ACC112 (cell line): ENCODE data around the gene RENBP.

Experiments used
- H2AFZ ChIP-seq: fragments of 200-600 bp; sonication (generic); one replicate; pipeline ENCODE4 v1.6.0; 2017; ENCODE audit warnings: antibody characterized with exemption, low read length; ENCODE audit not compliant: unreplicated experiment
- H3K27ac ChIP-seq: fragments of 200-600 bp; sonication (generic); 2 replicates; pipeline ENCODE4 v1.5.1; 2014; ENCODE audit warnings: low read depth, mild to moderate bottlenecking, antibody characterized with exemption, low read length, moderate library complexity
- H3K27me3 ChIP-seq: fragments of 200-600 bp; sonication (generic); 2 replicates; pipeline ENCODE4 v1.6.1; 2014; ENCODE audit warnings: mild to moderate bottlenecking, antibody characterized with exemption, low read length, moderate library complexity, mixed read lengths; ENCODE audit not compliant: insufficient read depth
- H3K36me3 ChIP-seq: fragments of 200-600 bp; sonication (generic); 2 replicates; pipeline ENCODE4 v1.6.1; 2016; ENCODE audit warnings: mild to moderate bottlenecking, antibody characterized with exemption, low read length, moderate library complexity, mixed read lengths; ENCODE audit not compliant: insufficient read depth
- H3K4me1 ChIP-seq: fragments of 200-600 bp; sonication (generic); one replicate; pipeline ENCODE4 v1.6.1; 2016; ENCODE audit warnings: low read length, mixed read lengths; ENCODE audit not compliant: insufficient read depth, unreplicated experiment, control insufficient read depth
- H3K4me3 ChIP-seq: fragments of 200-600 bp; sonication (generic); 2 replicates; pipeline ENCODE4 v1.5.1; 2014; ENCODE audit warnings: mild to moderate bottlenecking, low read depth, low read length
- H3K79me2 ChIP-seq: fragments of 200-600 bp; sonication (generic); one replicate; pipeline ENCODE4 v1.6.0; 2016; ENCODE audit warnings: low read length; ENCODE audit not compliant: control insufficient read depth, unreplicated experiment, insufficient read depth

RENBP gene

GRCh38 chrX:153941336-153942252 lies 2.8 kb downstream of the RENBP start:
- Histone ChIP-seq H3K4me1 (peaks cover 2% of the 10 kb centered on the region), H3K4me3 (no peak overlapping the region), H3K27me3 (no peaks in the 10 kb centered on the region), H3K79me2 (no peaks in the 10 kb centered on the region), H3K36me3 (no peaks in the 10 kb centered on the region), H2AFZ (no peak overlapping the region), H3K27ac (no peak overlapping the region)

GRCh38 chrX:153939573-153939972 lies 4.9 kb downstream of the RENBP start:
- no peak overlapping the region for H3K4me3 ChIP-seq
- peaks cover 2% of the 10 kb centered on the region for H3K4me1 ChIP-seq
- no peak overlapping the region for H2AFZ ChIP-seq
- peaks cover 2% of the 10 kb centered on the region for H3K79me2 ChIP-seq
- no peak overlapping the region for H3K27ac ChIP-seq
- no peaks in the 10 kb centered on the region for H3K36me3 ChIP-seq
- H3K27me3 ChIP-seq: no peaks in the 10 kb centered on the region

- H3K79me2 ChIP-seq: peaks cover 11% of the 10 kb centered on the region
- no peak overlapping the region for H2AFZ ChIP-seq
- no peak overlapping the region for H3K27ac ChIP-seq
- no peaks in the 10 kb centered on the region for H3K4me1 ChIP-seq
- H3K36me3 ChIP-seq: no peaks in the 10 kb centered on the region
- H3K27me3 ChIP-seq: no peaks in the 10 kb centered on the region
- H3K4me3 ChIP-seq: no peak overlapping the region
These were observed 6.1 kb downstream of the RENBP start for GRCh38 chrX:153938226-153938786.

GRCh38 chrX:153937056-153937455 lies 7.4 kb downstream of the RENBP start:
- Histone ChIP-seq H3K4me1 (peaks cover 3% of the 10 kb centered on the region), H3K27ac (no peak overlapping the region), H2AFZ (no peak overlapping the region), H3K79me2 (peaks cover 16% of the 10 kb centered on the region), H3K4me3 (no peak overlapping the region), H3K27me3 (no peaks in the 10 kb centered on the region), H3K36me3 (no peaks in the 10 kb centered on the region)

- Histone ChIP-seq H3K36me3 (no peaks in the 10 kb centered on the region), H3K4me1 (peaks cover 3% of the 10 kb centered on the region), H2AFZ (no peak overlapping the region), H3K27ac (no peak overlapping the region), H3K4me3 (peak overlapping the region; percentile 59), H3K79me2 (peaks cover 16% of the 10 kb centered on the region), H3K27me3 (no peaks in the 10 kb centered on the region)
These were observed 9.1 kb downstream of the RENBP start for GRCh38 chrX:153935326-153935851.

- Histone ChIP-seq H3K4me1 (peaks cover 3% of the 10 kb centered on the region), H3K27ac (peak within 1 kb of the TSS; percentile 19; the same call in 1 of the 2 replicates), H2AFZ (no peak within 1 kb of the TSS)
These were observed 9.6 kb downstream of the RENBP start, which contains the start of gene NAA10 for GRCh38 chrX:153934762-153935325. Gene NAA10, minus strand, starts transcription at chrX:153935037. Its CDS starts 133 bp downstream, at chrX:153934904.

GRCh38 chrX:153934148-153934761 lies 10.2 kb downstream of the RENBP start:
- no peaks in the 10 kb centered on the region for H3K27me3 ChIP-seq
- H3K36me3 ChIP-seq: no peaks in the 10 kb centered on the region
- H3K27ac ChIP-seq: peak overlapping the region; percentile 19; the same call in 1 of the 2 replicates
- peak overlapping the region; percentile 90 for H3K4me3 ChIP-seq
- no peak overlapping the region for H2AFZ ChIP-seq
- H3K79me2 ChIP-seq: peaks cover 16% of the 10 kb centered on the region
- H3K4me1 ChIP-seq: peaks cover 3% of the 10 kb centered on the region

More at GRCh38 chrX:153934762-153935325, 9.6 kb downstream of the RENBP start, which contains the start of gene NAA10:
- peaks cover 16% of the 10 kb centered on the region for H3K79me2 ChIP-seq
- H3K4me3 ChIP-seq: peak within 1 kb of the TSS; percentile 90
- H3K27me3 ChIP-seq: no peaks in the 10 kb centered on the region
- H3K36me3 ChIP-seq: no peaks in the 10 kb centered on the region

- Histone ChIP-seq H3K4me3 (peak overlapping the region; percentile 90), H3K27me3 (no peaks in the 10 kb centered on the region), H3K79me2 (peaks cover 16% of the 10 kb centered on the region), H3K4me1 (peaks cover 3% of the 10 kb centered on the region), H3K36me3 (no peaks in the 10 kb centered on the region), H3K27ac (peak overlapping the region; percentile 19; the same call in 1 of the 2 replicates), H2AFZ (no peak overlapping the region)
These were observed 10.7 kb downstream of the RENBP start for GRCh38 chrX:153933748-153934147.

GRCh38 chrX:153932220-153932915 lies 12.1 kb downstream of the RENBP start:
- H3K27ac ChIP-seq: no peak overlapping the region
- H3K79me2 ChIP-seq: peaks cover 16% of the 10 kb centered on the region
- H3K36me3 ChIP-seq: no peaks in the 10 kb centered on the region
- no peaks in the 10 kb centered on the region for H3K27me3 ChIP-seq
- H2AFZ ChIP-seq: no peak overlapping the region
- H3K4me1 ChIP-seq: peaks cover 3% of the 10 kb centered on the region
- no peak overlapping the region for H3K4me3 ChIP-seq

GRCh38 chrX:153931748-153932147 lies 12.7 kb downstream of the RENBP start:
- no peaks in the 10 kb centered on the region for H3K27me3 ChIP-seq
- peaks cover 8% of the 10 kb centered on the region for H3K4me1 ChIP-seq
- H3K79me2 ChIP-seq: peaks cover 16% of the 10 kb centered on the region
- H3K36me3 ChIP-seq: no peaks in the 10 kb centered on the region
- no peak overlapping the region for H2AFZ ChIP-seq
- no peak overlapping the region for H3K27ac ChIP-seq
- H3K4me3 ChIP-seq: no peak overlapping the region
